ENCODE measurements around the gene SPAG17.

GRCh38 chr1:118073648-118074435 is 111.2 kb downstream of the SPAG17 start:
- TF ChIP-seq CTCF (IDR thresholded peaks at IDR 0.05; ENCODE audit: poor library complexity) = no peak
- TF ChIP-seq EZH2phosphoT487 (IDR thresholded peaks at IDR 0.05; ENCODE audit: low read depth, severe bottlenecking, unreplicated experiment) = no peak
- TF ChIP-seq EZH2 (IDR thresholded peaks at IDR 0.05; ENCODE audit: borderline replicate concordance) = no peak

All from hepatocyte (in vitro differentiated cells).